HUDEP-2 (cell line): ENCODE results near the gene EXD3.
"Not testable (repeated sequence)": the region's sequence is repeated elsewhere in the genome, so short reads cannot be mapped to it uniquely, and the experiment has no call there.

ENCODE experiments used
- DNase-seq, 76 experiments: peaks; one replicate each; lab custom pipeline; 2025; ENCODE audit not compliant: unreplicated experiment in 76 of 76; lab: John Stamatoyannopoulos, UW

EXD3 gene

GRCh38 chr9:137383081-137383783 lies 39.7 kb downstream of the EXD3 start:
- peak in 2 of 76 experiments; percentile 24 to 37 for DNase-seq

GRCh38 chr9:137382444-137383080 lies 40.4 kb downstream of the EXD3 start:
- DNase-seq, result no peak

- DNase-seq, result no peak
Measured at GRCh38 chr9:137381501-137382443, 41.2 kb downstream of the EXD3 start.

GRCh38 chr9:137380606-137381005 lies 42.4 kb downstream of the EXD3 start:
- no peak for DNase-seq

GRCh38 chr9:137380171-137380570 lies 42.8 kb downstream of the EXD3 start:
- no peak for DNase-seq

GRCh38 chr9:137379761-137380161 lies 43.2 kb downstream of the EXD3 start:
- DNase-seq, result no peak

GRCh38 chr9:137378688-137379410 lies 44.1 kb downstream of the EXD3 start:
- DNase-seq, result not testable (repeated sequence)

- no peak for DNase-seq
Measured at GRCh38 chr9:137376386-137376785, 46.6 kb downstream of the EXD3 start.

- DNase-seq, result no peak
Measured at GRCh38 chr9:137375321-137376058, 47.5 kb downstream of the EXD3 start.

GRCh38 chr9:137374131-137374845 lies 48.7 kb downstream of the EXD3 start:
- DNase-seq, result no peak

GRCh38 chr9:137373611-137373980 lies 49.4 kb downstream of the EXD3 start:
- DNase-seq, result no peak

- no peak for DNase-seq
Measured at GRCh38 chr9:137372693-137373610, 50.0 kb downstream of the EXD3 start.

GRCh38 chr9:137371946-137372651 lies 50.9 kb downstream of the EXD3 start:
- no peak for DNase-seq

GRCh38 chr9:137371521-137371941 lies 51.4 kb downstream of the EXD3 start:
- DNase-seq, result no peak

GRCh38 chr9:137370865-137371520 lies 52.0 kb downstream of the EXD3 start:
- no peak for DNase-seq

GRCh38 chr9:137369911-137370764 lies 52.8 kb downstream of the EXD3 start:
- no peak for DNase-seq
